Large intestine (tissue), 3 donors: Measurements from ENCODE around the gene BRINP1. TPM values are rescaled to one million over a fixed set of nuclear protein-coding genes. Genes with fewer than 3 reads are reported as not detected.

Experiments used
- DNase-seq, 2 donors: peaks; one replicate each; pipeline versions ENCODE4 v3.0.0 to v3.0.0-alpha.2; 2013
- H3K27ac ChIP-seq: one replicate; pipeline ENCODE4 v1.5.1; 2013; ENCODE audit warnings: low read length
- H3K27me3 ChIP-seq: 2 replicates; pipeline ENCODE4 v1.6.1; 2013; ENCODE audit warnings: low read length; ENCODE audit not compliant: control insufficient read depth, insufficient read depth
- H3K36me3 ChIP-seq: 2 replicates; pipeline ENCODE4 v1.6.1; 2013; ENCODE audit warnings: low read length; ENCODE audit not compliant: control insufficient read depth, insufficient read depth
- H3K4me1 ChIP-seq: one replicate; pipeline ENCODE4 v1.6.1; 2013; ENCODE audit warnings: low read length; ENCODE audit not compliant: control insufficient read depth, insufficient read depth
- H3K4me3 ChIP-seq: one replicate; pipeline ENCODE4 v1.5.1; 2013; ENCODE audit warnings: low read length
- H3K9me3 ChIP-seq: one replicate; pipeline ENCODE4 v1.6.1; 2013; ENCODE audit warnings: mild to moderate bottlenecking, low read depth, low read length, moderate library complexity; ENCODE audit not compliant: control insufficient read depth
- WGBS: methylation state at CpG from one replicate; pipeline ENCODE4 v1.1.5; 2013; ENCODE audit warnings: low lambda C conversion rate; ENCODE audit not compliant: insufficient coverage; 5-methylcytosine and 5-hydroxymethylcytosine counted together
- polyA plus RNA-seq: library from polyadenylated mRNA; unstranded; fragments of 120-200 nt; gene quantifications from one replicate; pipeline ENCODE4 v1.2.1, GENCODE V29; 2013

The BRINP1 gene
- polyA plus RNA-seq, 1 donor: 0.67 TPM

GRCh38 chr9:119307471-119307870, 61.8 kb downstream of the BRINP1 start:
- WGBS: no CpG with 5 or more reads among the region's 5 CpGs
- DNase-seq: no peak

GRCh38 chr9:119304555-119304954, 64.7 kb downstream of the BRINP1 start:
- Histone ChIP-seq H3K4me3 (no peak overlapping the region), H3K4me1 (no peaks in the 10 kb centered on the region), H3K9me3 (no peaks in the 10 kb centered on the region), H3K27ac (no peak overlapping the region), H3K27me3 (no peaks in the 10 kb centered on the region), H3K36me3 (no peaks in the 10 kb centered on the region)
- 50% methylated on average over 2 of the region's 3 CpGs for WGBS
- DNase-seq: no peak

More at GRCh38 chr9:119307471-119307870, 61.8 kb downstream of the BRINP1 start:
- Histone ChIP-seq H3K9me3 (no peaks in the 10 kb centered on the region), H3K36me3 (no peaks in the 10 kb centered on the region), H3K4me1 (no peaks in the 10 kb centered on the region), H3K27me3 (no peaks in the 10 kb centered on the region), H3K27ac (no peak overlapping the region), H3K4me3 (no peak overlapping the region)

GRCh38 chr9:119302988-119303698, 66.1 kb downstream of the BRINP1 start:
- 86% methylated on average over 4 of the region's 13 CpGs for WGBS
- Histone ChIP-seq H3K4me3 (no peak overlapping the region), H3K27ac (no peak overlapping the region), H3K36me3 (no peaks in the 10 kb centered on the region), H3K4me1 (no peaks in the 10 kb centered on the region), H3K27me3 (no peaks in the 10 kb centered on the region), H3K9me3 (no peaks in the 10 kb centered on the region)
- DNase-seq: no peak

- Histone ChIP-seq H3K4me3 (no peak overlapping the region), H3K27ac (no peak overlapping the region), H3K27me3 (no peaks in the 10 kb centered on the region), H3K36me3 (no peaks in the 10 kb centered on the region), H3K4me1 (no peaks in the 10 kb centered on the region), H3K9me3 (no peaks in the 10 kb centered on the region)
- DNase-seq: no peak
- WGBS: no CpG with 5 or more reads among the region's 3 CpGs
Measured at GRCh38 chr9:119298076-119298853, 71.0 kb downstream of the BRINP1 start.

GRCh38 chr9:119291554-119291953, 77.7 kb downstream of the BRINP1 start:
- no peaks in the 10 kb centered on the region for H3K9me3 ChIP-seq

GRCh38 chr9:119289740-119290433, 79.3 kb downstream of the BRINP1 start:
- Histone ChIP-seq H3K9me3 (no peaks in the 10 kb centered on the region), H3K4me3 (no peak overlapping the region), H3K36me3 (no peaks in the 10 kb centered on the region), H3K4me1 (no peaks in the 10 kb centered on the region), H3K27me3 (no peaks in the 10 kb centered on the region), H3K27ac (no peak overlapping the region)
- peak; percentile 19 to 20 for DNase-seq
- 0% methylated on average over 2 of the region's 3 CpGs for WGBS

More at GRCh38 chr9:119291554-119291953, 77.7 kb downstream of the BRINP1 start:
- Histone ChIP-seq H3K4me3 (no peak overlapping the region), H3K27ac (no peak overlapping the region), H3K27me3 (no peaks in the 10 kb centered on the region), H3K4me1 (no peaks in the 10 kb centered on the region), H3K36me3 (no peaks in the 10 kb centered on the region)
- no CpG with 5 or more reads among the region's 1 CpG for WGBS
- DNase-seq: no peak

GRCh38 chr9:119284587-119285337, 84.5 kb downstream of the BRINP1 start:
- H3K27me3 ChIP-seq: peaks cover 6% of the 10 kb centered on the region
- no peak overlapping the region for H3K27ac ChIP-seq
- DNase-seq: no peak
- no peaks in the 10 kb centered on the region for H3K4me1 ChIP-seq
- no peaks in the 10 kb centered on the region for H3K9me3 ChIP-seq
- no peaks in the 10 kb centered on the region for H3K36me3 ChIP-seq
- no peak overlapping the region for H3K4me3 ChIP-seq
- 67% methylated on average over 1 of the region's 12 CpGs for WGBS

GRCh38 chr9:119284118-119284517, 85.1 kb downstream of the BRINP1 start:
- WGBS: 100% methylated on average over 2 of the region's 4 CpGs
- Histone ChIP-seq H3K4me1 (no peaks in the 10 kb centered on the region), H3K4me3 (no peak overlapping the region), H3K36me3 (no peaks in the 10 kb centered on the region), H3K9me3 (no peaks in the 10 kb centered on the region), H3K27me3 (peaks cover 6% of the 10 kb centered on the region), H3K27ac (no peak overlapping the region)
- DNase-seq: no peak

GRCh38 chr9:119283078-119283794, 86.0 kb downstream of the BRINP1 start:
- no peak for DNase-seq
- H3K4me3 ChIP-seq: no peak overlapping the region
- no peaks in the 10 kb centered on the region for H3K9me3 ChIP-seq
- H3K27me3 ChIP-seq: peaks cover 6% of the 10 kb centered on the region
- H3K27ac ChIP-seq: no peak overlapping the region
- no CpG with 5 or more reads among the region's 18 CpGs for WGBS
- H3K4me1 ChIP-seq: no peaks in the 10 kb centered on the region
- H3K36me3 ChIP-seq: no peaks in the 10 kb centered on the region
